HEK293 (cell line): ENCODE results near the gene ETV6.

Experiments used
- CTCF ChIP-seq: fragments of 450-650 bp; formaldehyde crosslinking; IDR thresholded peaks from 2 replicates; pipeline ENCODE4 v1.5.1; 2016; ENCODE audit warnings: missing biosample characterization, missing genetic modification characterization
- EGR2 ChIP-seq: fragments of 450-650 bp; formaldehyde crosslinking; IDR thresholded peaks from 2 replicates; pipeline ENCODE4 v1.5.1; 2016; ENCODE audit warnings: low read depth, missing biosample characterization, missing genetic modification characterization
- PRDM10 ChIP-seq: fragments of 450-650 bp; formaldehyde crosslinking; IDR thresholded peaks from 2 replicates; pipeline ENCODE4 v1.5.1; 2016; ENCODE audit warnings: missing biosample characterization, missing genetic modification characterization
- SALL2 ChIP-seq: fragments of 450-650 bp; formaldehyde crosslinking; IDR thresholded peaks from 2 replicates; pipeline ENCODE4 v1.5.0; 2017; ENCODE audit warnings: missing biosample characterization, mild to moderate bottlenecking, missing genetic modification characterization, borderline replicate concordance
- SP2 ChIP-seq: fragments of 450-650 bp; formaldehyde crosslinking; IDR thresholded peaks from 2 replicates; pipeline ENCODE4 v1.5.1; 2016; ENCODE audit warnings: missing biosample characterization, missing genetic modification characterization
- ZNF645 ChIP-seq: fragments of 450-650 bp; formaldehyde crosslinking; IDR thresholded peaks from 2 replicates; pipeline ENCODE4; 2016; ENCODE audit warnings: missing biosample characterization, missing genetic modification characterization
- TF ChIP-seq, protein P1 (sequence below): fragments of 450-650 bp; formaldehyde crosslinking; IDR thresholded peaks from 2 replicates; pipeline ENCODE4 v1.5.1; 2017; ENCODE audit warnings: missing biosample characterization, missing genetic modification characterization

DNA sequence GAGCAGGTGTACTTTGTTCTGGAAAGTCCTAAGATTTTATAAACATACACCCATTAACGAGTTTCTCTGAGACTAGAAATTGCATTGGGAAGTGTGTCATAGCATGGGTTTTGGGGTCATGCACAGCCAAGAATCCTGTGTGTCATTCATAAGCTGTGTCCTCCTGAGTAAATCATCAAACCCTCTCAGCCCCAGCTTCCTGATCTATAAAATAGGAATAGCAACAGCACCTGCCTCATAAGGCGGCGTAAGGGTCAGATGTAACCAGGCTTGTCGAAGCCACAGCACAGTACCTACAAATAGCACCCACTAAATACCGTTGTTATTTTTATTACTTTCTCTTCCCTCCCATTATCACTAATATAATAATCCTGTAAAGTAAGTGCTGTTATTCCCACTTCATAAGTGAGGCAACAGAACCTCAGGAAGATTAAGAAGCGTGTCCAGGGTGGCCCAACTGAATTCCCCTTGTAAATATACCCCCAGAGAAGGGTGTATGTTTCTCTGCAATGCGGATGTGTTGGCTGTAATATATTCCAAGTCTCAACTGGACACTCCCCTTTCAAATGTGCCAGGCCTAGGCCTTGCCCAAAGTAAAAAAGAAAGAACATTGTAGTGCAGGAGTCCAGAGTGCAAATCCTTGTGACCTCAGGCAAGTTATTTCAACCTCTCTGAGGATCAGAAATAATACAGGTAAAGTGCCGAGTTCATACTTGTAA lies 233.0 kb downstream of the ETV6 start:
- TF ChIP-seq SALL2 (tag by site-specific recombination) (no peak), CTCF (tag by site-specific recombination) (no peak), ZNF645 (tag by site-specific recombination) (no peak), SP2 (tag by site-specific recombination) (no peak), EGR2 (tag by site-specific recombination) (no peak), PRDM10 (tag by site-specific recombination) (no peak)
- TF ChIP-seq, protein P1, sequence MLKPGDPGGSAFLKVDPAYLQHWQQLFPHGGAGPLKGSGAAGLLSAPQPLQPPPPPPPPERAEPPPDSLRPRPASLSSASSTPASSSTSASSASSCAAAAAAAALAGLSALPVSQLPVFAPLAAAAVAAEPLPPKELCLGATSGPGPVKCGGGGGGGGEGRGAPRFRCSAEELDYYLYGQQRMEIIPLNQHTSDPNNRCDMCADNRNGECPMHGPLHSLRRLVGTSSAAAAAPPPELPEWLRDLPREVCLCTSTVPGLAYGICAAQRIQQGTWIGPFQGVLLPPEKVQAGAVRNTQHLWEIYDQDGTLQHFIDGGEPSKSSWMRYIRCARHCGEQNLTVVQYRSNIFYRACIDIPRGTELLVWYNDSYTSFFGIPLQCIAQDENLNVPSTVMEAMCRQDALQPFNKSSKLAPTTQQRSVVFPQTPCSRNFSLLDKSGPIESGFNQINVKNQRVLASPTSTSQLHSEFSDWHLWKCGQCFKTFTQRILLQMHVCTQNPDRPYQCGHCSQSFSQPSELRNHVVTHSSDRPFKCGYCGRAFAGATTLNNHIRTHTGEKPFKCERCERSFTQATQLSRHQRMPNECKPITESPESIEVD (tag by site-specific recombination): no peak
